GM12878 (cell line): ENCODE measurements around the gene PLPP3. TPM values are rescaled to one million over a fixed set of nuclear protein-coding genes. Genes with fewer than 3 reads are reported as not detected.

ENCODE experiments used
- CEBPB ChIP-seq, 2 experiments: fragments of 150-350 bp in 1 of 2; IDR thresholded peaks; 2 replicates each; pipeline ENCODE4 v1.6.1; 2012 to 2014; ENCODE audit warnings: low read depth in 2 of 2, low read length in 2 of 2, borderline replicate concordance in 1 of 2, inconsistent platforms in 1 of 2
- CHD1 ChIP-seq: IDR thresholded peaks from 2 replicates; pipeline ENCODE4 v1.6.1; 2012; ENCODE audit warnings: low read depth, low read length, improper control_type of control experiment
- CHD4 ChIP-seq: fragments of 200-600 bp; sonication (generic); IDR thresholded peaks from 2 replicates; pipeline ENCODE4 v1.6.1; 2016; ENCODE audit warnings: mild to moderate bottlenecking
- FOXK2 ChIP-seq: fragments of 450-650 bp; IDR thresholded peaks from 2 replicates; pipeline ENCODE4 v1.6.1; 2017; ENCODE audit warnings: mild to moderate bottlenecking, moderate library complexity
- GABPA ChIP-seq: IDR thresholded peaks from 2 replicates; pipeline ENCODE4 v1.6.1; 2014; ENCODE audit warnings: antibody characterized with exemption, low read depth, mild to moderate bottlenecking, inconsistent platforms
- GATAD2B ChIP-seq: fragments of 450-650 bp; conservative IDR thresholded peaks from 2 replicates; pipeline ENCODE4 v1.6.1; 2017; ENCODE audit warnings: low read depth, mild to moderate bottlenecking, moderate library complexity
- HCFC1 ChIP-seq: fragments of 150-350 bp; IDR thresholded peaks from 2 replicates; pipeline ENCODE4 v1.6.1; 2014; ENCODE audit warnings: low read length
- HDAC2 ChIP-seq: fragments of 200-600 bp; sonication (generic); IDR thresholded peaks from 2 replicates; pipeline ENCODE4 v1.6.1; 2017
- HDAC6 ChIP-seq: fragments of 200-600 bp; sonication (generic); IDR thresholded peaks from one replicate; pipeline ENCODE4 v1.8.0; 2017; ENCODE audit warnings: antibody characterized with exemption; ENCODE audit not compliant: unreplicated experiment
- MAX ChIP-seq: IDR thresholded peaks from 2 replicates; pipeline ENCODE4 v1.6.1; 2012; ENCODE audit warnings: low read depth, low read length, improper control_type of control experiment
- MEF2B ChIP-seq: fragments of 450-650 bp; IDR thresholded peaks from 2 replicates; pipeline ENCODE4 v1.6.1; 2018; ENCODE audit warnings: mild to moderate bottlenecking, moderate library complexity; ENCODE audit not compliant: partially characterized antibody, poor library complexity, severe bottlenecking
- MTA2 ChIP-seq: fragments of 450-650 bp; IDR thresholded peaks from 2 replicates; pipeline ENCODE4 v1.6.1; 2016; ENCODE audit warnings: low read depth, mild to moderate bottlenecking, moderate library complexity
- MYC ChIP-seq: IDR thresholded peaks from 2 replicates; pipeline ENCODE4 v1.6.1; 2011; ENCODE audit warnings: mild to moderate bottlenecking, low read length, moderate library complexity, inconsistent platforms; ENCODE audit not compliant: insufficient read depth, insufficient replicate concordance, insufficient read length, severe bottlenecking
- NBN ChIP-seq: fragments of 450-650 bp; IDR thresholded peaks from 2 replicates; pipeline ENCODE4 v1.6.1; 2016
- NFIC ChIP-seq: IDR thresholded peaks from 2 replicates; pipeline ENCODE4 v1.6.1; 2012; ENCODE audit warnings: low read depth, mild to moderate bottlenecking, inconsistent platforms, low read length, moderate library complexity
- PML ChIP-seq: IDR thresholded peaks from 2 replicates; pipeline ENCODE4 v1.6.1; 2012; ENCODE audit warnings: low read length, inconsistent platforms
- RB1 ChIP-seq: fragments of 450-650 bp; formaldehyde crosslinking; IDR thresholded peaks from 2 replicates; pipeline ENCODE4 v1.6.1; 2017; ENCODE audit warnings: mild to moderate bottlenecking, borderline replicate concordance
- RBBP5 ChIP-seq: fragments of 200-600 bp; sonication (generic); conservative IDR thresholded peaks from 2 replicates; pipeline ENCODE4 v1.6.1; 2016
- RFX5 ChIP-seq: IDR thresholded peaks from 2 replicates; pipeline ENCODE4 v1.6.1; 2011; ENCODE audit warnings: low read depth, low read length, improper control_type of control experiment
- SIX5 ChIP-seq: IDR thresholded peaks from 2 replicates; pipeline ENCODE4 v1.6.1; 2011; ENCODE audit warnings: mild to moderate bottlenecking, low read depth, low read length, moderate library complexity; ENCODE audit not compliant: severe bottlenecking
- SMARCA5 ChIP-seq: fragments of 450-650 bp; IDR thresholded peaks from 2 replicates; pipeline ENCODE4 v1.6.1; 2017; ENCODE audit warnings: mild to moderate bottlenecking
- SRF ChIP-seq, 2 experiments: IDR thresholded peaks; 2 replicates each; pipeline ENCODE4 v1.6.1; 2011; ENCODE audit warnings: low read depth in 2 of 2, low read length in 2 of 2, mild to moderate bottlenecking in 1 of 2, moderate library complexity in 1 of 2
- STAT1 ChIP-seq: fragments of 450-650 bp; conservative IDR thresholded peaks from 2 replicates; pipeline ENCODE4 v1.6.1; 2014; ENCODE audit warnings: antibody characterized with exemption, mild to moderate bottlenecking
- ZZZ3 ChIP-seq: IDR thresholded peaks from 2 replicates; pipeline ENCODE4 v1.6.1; 2011; ENCODE audit warnings: low read depth; ENCODE audit not compliant: control insufficient read depth, insufficient read length
- polyA plus RNA-seq, 11 experiments: library from polyadenylated mRNA; depleted of rRNA in 4 of 11; unstranded in 6 of 11; stranded (reverse) in 5 of 11; fragments of >200 nt; fragmentation: Nextera tagmentation in 4 of 11; fragmentation: Illumina TruSeq in 1 of 11; extraction: Ambion mirVana in 4 of 11; extraction: Trizol in 1 of 11; gene quantifications; 1 replicate in 1 of 11; 2 replicates in 10 of 11; pipeline versions ENCODE4 v1.2.1 to v1.2.3, GENCODE V29; 2011 to 2016; ENCODE audit warnings: inconsistent platforms in 2 of 11, missing spikeins in 2 of 11, low read depth in 1 of 11
- total RNA-seq, 4 experiments: library from RNA; depleted of rRNA in 3 of 4; stranded (reverse); fragments of >200 nt in 3 of 4; fragmentation: Illumina TruSeq in 1 of 4; extraction: Trizol in 1 of 4; gene quantifications; 2 replicates each; pipeline versions ENCODE4 v1.2.1 to v1.2.3, GENCODE V29; 2013 to 2021
- TF ChIP-seq, protein P1 (sequence below): fragments of 450-650 bp; IDR thresholded peaks from 2 replicates; pipeline ENCODE4 v1.6.1; 2014; ENCODE audit warnings: mild to moderate bottlenecking
- TF ChIP-seq, protein P2 (sequence below): fragments of 450-650 bp; IDR thresholded peaks from 2 replicates; pipeline ENCODE4 v1.6.1; 2018; ENCODE audit warnings: borderline replicate concordance, mild to moderate bottlenecking; ENCODE audit not compliant: partially characterized antibody
- TF ChIP-seq, protein P3 (sequence below): fragments of 450-650 bp; IDR thresholded peaks from 2 replicates; pipeline ENCODE4 v1.6.1; 2018; ENCODE audit warnings: mild to moderate bottlenecking, low read depth, moderate library complexity; ENCODE audit not compliant: partially characterized antibody

Gene PLPP3
- total and polyA plus RNA-seq, 10 of the 15 experiments (the other 5 are each of a cell fraction or from before 2014, with no cell fraction given): 6.4 to 26.8 (median 9.5) TPM

- TF ChIP-seq, protein P1, sequence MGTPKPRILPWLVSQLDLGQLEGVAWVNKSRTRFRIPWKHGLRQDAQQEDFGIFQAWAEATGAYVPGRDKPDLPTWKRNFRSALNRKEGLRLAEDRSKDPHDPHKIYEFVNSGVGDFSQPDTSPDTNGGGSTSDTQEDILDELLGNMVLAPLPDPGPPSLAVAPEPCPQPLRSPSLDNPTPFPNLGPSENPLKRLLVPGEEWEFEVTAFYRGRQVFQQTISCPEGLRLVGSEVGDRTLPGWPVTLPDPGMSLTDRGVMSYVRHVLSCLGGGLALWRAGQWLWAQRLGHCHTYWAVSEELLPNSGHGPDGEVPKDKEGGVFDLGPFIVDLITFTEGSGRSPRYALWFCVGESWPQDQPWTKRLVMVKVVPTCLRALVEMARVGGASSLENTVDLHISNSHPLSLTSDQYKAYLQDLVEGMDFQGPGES: no peak
- TF ChIP-seq ZZZ3 (no peak), CEBPB (IDR thresholded peaks at IDR 0.05; ENCODE audit: borderline replicate concordance in 1 of 2, low read depth in 2 of 2, low read length in 2 of 2) (no peak), GATAD2B (no peak), CHD4 (no peak), NFIC (no peak), SMARCA5 (no peak; the same call in 1 of the 2 replicates), SIX5 (no peak), RFX5 (no peak), SRF (IDR thresholded peaks at IDR 0.05; ENCODE audit: low read depth in 2 of 2, low read length in 2 of 2) (no peak), GABPA (no peak), PML (no peak), NBN (peak; percentile 67), CHD1 (no peak), HDAC6 (no peak), RB1 (no peak), HCFC1 (no peak), RBBP5 (no peak), MAX (no peak), MTA2 (peak; percentile 50; the same call in 1 of the 2 replicates), HDAC2 (no peak), FOXK2 (no peak), STAT1 (no peak), MYC (no peak), MEF2B (no peak)
- TF ChIP-seq, protein P2, sequence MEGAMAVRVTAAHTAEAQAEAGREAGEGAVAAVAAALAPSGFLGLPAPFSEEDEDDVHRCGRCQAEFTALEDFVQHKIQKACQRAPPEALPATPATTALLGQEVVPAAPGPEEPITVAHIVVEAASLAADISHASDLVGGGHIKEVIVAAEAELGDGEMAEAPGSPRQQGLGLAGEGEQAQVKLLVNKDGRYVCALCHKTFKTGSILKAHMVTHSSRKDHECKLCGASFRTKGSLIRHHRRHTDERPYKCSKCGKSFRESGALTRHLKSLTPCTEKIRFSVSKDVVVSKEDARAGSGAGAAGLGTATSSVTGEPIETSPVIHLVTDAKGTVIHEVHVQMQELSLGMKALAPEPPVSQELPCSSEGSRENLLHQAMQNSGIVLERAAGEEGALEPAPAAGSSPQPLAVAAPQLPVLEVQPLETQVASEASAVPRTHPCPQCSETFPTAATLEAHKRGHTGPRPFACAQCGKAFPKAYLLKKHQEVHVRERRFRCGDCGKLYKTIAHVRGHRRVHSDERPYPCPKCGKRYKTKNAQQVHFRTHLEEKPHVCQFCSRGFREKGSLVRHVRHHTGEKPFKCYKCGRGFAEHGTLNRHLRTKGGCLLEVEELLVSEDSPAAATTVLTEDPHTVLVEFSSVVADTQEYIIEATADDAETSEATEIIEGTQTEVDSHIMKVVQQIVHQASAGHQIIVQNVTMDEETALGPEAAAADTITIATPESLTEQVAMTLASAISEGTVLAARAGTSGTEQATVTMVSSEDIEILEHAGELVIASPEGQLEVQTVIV: no peak
- TF ChIP-seq, protein P3, sequence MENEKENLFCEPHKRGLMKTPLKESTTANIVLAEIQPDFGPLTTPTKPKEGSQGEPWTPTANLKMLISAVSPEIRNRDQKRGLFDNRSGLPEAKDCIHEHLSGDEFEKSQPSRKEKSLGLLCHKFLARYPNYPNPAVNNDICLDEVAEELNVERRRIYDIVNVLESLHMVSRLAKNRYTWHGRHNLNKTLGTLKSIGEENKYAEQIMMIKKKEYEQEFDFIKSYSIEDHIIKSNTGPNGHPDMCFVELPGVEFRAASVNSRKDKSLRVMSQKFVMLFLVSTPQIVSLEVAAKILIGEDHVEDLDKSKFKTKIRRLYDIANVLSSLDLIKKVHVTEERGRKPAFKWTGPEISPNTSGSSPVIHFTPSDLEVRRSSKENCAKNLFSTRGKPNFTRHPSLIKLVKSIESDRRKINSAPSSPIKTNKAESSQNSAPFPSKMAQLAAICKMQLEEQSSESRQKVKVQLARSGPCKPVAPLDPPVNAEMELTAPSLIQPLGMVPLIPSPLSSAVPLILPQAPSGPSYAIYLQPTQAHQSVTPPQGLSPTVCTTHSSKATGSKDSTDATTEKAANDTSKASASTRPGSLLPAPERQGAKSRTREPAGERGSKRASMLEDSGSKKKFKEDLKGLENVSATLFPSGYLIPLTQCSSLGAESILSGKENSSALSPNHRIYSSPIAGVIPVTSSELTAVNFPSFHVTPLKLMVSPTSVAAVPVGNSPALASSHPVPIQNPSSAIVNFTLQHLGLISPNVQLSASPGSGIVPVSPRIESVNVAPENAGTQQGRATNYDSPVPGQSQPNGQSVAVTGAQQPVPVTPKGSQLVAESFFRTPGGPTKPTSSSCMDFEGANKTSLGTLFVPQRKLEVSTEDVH: no peak
Measured at GRCh38 chr1:56516539-56517252, 62.7 kb downstream of the PLPP3 start (continued).
